IPS-18a (cell line): Measurements from ENCODE around the gene RUNX1.
A peak's percentile ranks its signal among the peaks of the same experiment; 100 is the strongest.

Experiments
- H3K27ac ChIP-seq: one replicate; pipeline ENCODE4 v1.5.1; 2013; ENCODE audit warnings: low read length
- H3K27me3 ChIP-seq: one replicate; pipeline ENCODE4 v1.6.1; 2013; ENCODE audit warnings: mild to moderate bottlenecking, low read length; ENCODE audit not compliant: control insufficient read depth, insufficient read depth
- H3K36me3 ChIP-seq: one replicate; pipeline ENCODE4 v1.6.1; 2013; ENCODE audit warnings: low read depth, low read length; ENCODE audit not compliant: control insufficient read depth
- H3K4me1 ChIP-seq: one replicate; pipeline ENCODE4 v1.6.1; 2013; ENCODE audit warnings: low read depth, low read length; ENCODE audit not compliant: control insufficient read depth
- H3K4me3 ChIP-seq: one replicate; pipeline ENCODE4 v1.5.1; 2013; ENCODE audit warnings: low read length
- H3K9ac ChIP-seq: one replicate; pipeline ENCODE4 v1.6.1; 2013; ENCODE audit warnings: mild to moderate bottlenecking, low read length, moderate library complexity
- H3K9me3 ChIP-seq: one replicate; pipeline ENCODE4 v1.6.1; 2013; ENCODE audit warnings: low read depth, low read length; ENCODE audit not compliant: control insufficient read depth

Gene RUNX1

DNA sequence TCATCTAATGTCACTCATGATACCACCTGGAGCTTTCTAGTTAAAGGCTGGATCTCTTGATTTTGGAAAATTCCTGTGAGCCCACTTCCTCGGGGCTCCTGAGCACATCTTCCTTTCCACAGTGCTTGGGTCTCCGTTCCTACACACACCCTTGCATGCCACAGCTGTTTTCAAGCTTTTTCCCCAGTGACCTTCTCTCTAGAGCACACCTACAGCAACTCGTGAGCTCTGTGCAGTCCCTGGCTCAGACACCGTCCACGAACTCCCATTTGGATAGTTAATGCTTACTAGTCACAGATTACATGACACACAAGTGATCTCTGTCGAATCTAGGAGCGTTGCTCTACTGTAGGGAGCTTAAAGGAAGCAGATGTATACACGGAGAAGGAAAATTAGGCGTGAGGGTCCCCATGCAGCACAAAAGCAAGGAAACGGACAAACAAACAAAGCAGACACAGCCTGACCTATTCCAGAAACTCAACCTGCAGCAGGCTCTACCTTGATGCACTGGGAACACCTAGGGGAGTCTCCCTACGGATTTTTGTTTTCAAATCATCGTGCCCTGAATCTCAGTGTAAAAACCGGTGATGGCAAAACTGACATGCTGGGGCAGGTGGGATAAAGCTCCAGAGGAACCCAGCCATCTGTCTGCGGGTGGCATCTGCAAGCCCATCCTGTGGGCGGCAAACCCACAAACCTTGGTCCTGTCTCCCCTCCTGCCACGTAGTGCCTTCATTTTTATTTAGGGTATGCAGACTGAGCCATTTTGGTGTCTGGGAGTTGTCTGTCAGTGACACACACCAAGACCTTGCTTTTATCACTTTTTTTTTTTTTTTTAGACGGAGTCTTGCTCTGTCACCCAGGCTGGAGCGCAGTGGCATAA lies 177.8 kb downstream of the RUNX1 start:
- H3K9me3 ChIP-seq, result no peaks in the 10 kb centered on the region
- H3K4me3 ChIP-seq, result no peak overlapping the region
- no peak overlapping the region for H3K27ac ChIP-seq
- no peak overlapping the region for H3K9ac ChIP-seq
- H3K4me1 ChIP-seq, result peaks cover 14% of the 10 kb centered on the region
- no peaks in the 10 kb centered on the region for H3K36me3 ChIP-seq
- H3K27me3 ChIP-seq, result peaks cover 37% of the 10 kb centered on the region

DNA sequence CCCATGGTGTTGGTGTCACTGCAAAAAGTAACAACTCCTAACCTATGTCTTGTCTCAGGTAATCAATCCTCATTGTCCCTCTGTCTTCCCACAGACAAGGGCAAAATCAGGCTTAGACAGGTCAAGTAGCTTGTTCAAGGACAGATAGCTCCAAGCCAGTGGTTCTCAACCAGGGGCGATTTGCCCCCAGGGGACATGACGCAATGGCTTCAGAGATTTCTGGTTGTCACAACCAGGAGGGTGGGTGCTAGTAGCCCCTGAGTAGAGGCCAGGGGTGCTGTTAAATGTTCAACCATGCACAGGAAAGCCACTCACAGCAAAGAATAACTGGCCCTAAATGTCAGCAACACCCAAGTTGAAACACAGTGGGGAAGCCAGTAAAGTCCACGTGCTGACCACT lies 178.9 kb downstream of the RUNX1 start:
- H3K4me3 ChIP-seq, result no peak overlapping the region
- H3K27me3 ChIP-seq, result peaks cover 47% of the 10 kb centered on the region
- no peaks in the 10 kb centered on the region for H3K36me3 ChIP-seq
- peaks cover 24% of the 10 kb centered on the region for H3K4me1 ChIP-seq
- no peaks in the 10 kb centered on the region for H3K9me3 ChIP-seq
- H3K9ac ChIP-seq, result no peak overlapping the region
- no peak overlapping the region for H3K27ac ChIP-seq

DNA sequence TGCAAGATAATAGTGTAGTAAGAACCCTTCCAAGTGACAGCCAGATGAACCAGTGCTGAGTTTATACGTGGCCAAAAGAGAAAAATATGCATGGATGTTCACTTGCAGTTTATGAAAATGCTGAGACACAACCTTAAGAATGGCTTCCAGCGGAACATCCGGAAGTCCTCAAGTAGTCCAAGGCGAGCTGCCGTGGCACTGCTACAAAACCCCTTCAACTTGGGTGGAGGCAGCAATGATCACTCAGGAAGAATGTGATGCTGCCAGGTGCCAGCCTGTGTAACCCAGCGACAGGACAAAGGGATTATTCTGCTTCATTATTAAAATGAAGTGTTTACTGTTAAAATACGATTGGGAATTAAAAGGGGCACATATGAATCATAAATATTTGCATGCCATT lies 179.6 kb downstream of the RUNX1 start:
- Histone ChIP-seq H3K9ac (no peak overlapping the region), H3K27ac (no peak overlapping the region), H3K4me1 (peaks cover 26% of the 10 kb centered on the region), H3K36me3 (no peaks in the 10 kb centered on the region), H3K4me3 (no peak overlapping the region), H3K9me3 (no peaks in the 10 kb centered on the region), H3K27me3 (peaks cover 54% of the 10 kb centered on the region)

DNA sequence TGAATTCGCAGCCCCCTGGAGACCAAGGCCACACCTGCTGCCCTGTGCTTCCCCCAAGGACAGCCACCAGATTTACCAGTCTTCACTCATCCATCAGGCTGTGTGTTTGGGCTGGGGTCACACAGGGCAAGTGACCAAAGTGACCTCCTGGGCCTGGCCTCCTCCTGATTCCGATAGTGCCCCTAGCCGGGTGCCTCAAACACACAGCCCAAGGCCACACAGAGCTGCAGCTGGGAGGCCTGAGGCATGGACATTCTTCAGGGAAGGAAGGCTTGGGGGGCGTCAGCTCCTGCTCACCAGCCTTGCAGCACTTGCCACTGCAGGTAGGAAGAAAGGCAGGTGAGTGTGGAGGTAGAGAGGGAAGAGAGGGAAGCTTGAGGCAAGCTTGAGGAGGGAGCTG lies 181.3 kb downstream of the RUNX1 start:
- peaks cover 63% of the 10 kb centered on the region for H3K27me3 ChIP-seq
- H3K27ac ChIP-seq, result no peak overlapping the region
- no peak overlapping the region for H3K9ac ChIP-seq
- H3K4me1 ChIP-seq, result peaks cover 26% of the 10 kb centered on the region
- H3K9me3 ChIP-seq, result no peaks in the 10 kb centered on the region
- no peak overlapping the region for H3K4me3 ChIP-seq
- H3K36me3 ChIP-seq, result no peaks in the 10 kb centered on the region

DNA sequence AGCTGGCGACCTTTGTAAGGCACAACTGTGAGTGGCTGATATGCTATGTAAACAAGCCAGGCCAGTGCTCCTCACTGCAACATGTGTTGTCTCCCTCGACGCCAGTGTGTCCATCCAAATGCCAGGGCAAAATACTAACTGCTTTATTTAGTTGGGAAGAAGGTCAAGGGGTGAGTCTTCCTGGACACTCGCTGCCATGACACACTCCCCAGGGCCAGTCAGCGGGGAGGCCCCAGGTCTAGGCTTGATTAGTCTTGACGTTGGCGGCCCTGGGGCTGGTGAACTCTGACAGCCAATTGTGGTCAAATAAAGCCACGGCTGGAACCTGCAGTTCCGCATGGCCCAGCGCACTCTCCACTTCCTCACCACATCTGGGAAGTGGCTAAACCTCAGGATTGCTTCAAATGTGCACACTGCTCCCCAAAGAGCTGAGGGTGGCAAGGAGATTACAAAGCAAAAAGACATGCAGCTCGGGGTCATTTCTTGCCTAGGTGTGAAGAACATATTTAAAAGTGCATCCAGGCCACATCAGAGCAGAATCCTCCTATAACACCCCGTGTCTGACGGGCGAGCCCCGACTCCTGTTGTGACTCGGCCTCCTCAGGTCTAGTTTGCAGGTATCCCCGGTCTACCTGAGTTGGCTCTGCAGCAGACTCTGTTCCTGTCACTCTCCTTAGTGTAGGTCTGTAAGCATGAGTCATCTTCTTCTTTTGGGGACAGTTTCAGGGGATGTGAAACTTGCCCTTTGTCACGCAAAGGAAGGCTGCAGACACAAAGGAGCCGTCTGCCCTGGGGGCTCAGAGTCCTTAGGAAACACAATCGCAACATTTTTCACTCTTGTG lies 183.5 kb downstream of the RUNX1 start:
- Histone ChIP-seq H3K9me3 (no peaks in the 10 kb centered on the region), H3K4me1 (peaks cover 26% of the 10 kb centered on the region), H3K9ac (no peak overlapping the region), H3K4me3 (peak overlapping the region; percentile 21), H3K27me3 (peaks cover 63% of the 10 kb centered on the region), H3K36me3 (no peaks in the 10 kb centered on the region), H3K27ac (no peak overlapping the region)

GRCh38 chr21:34864370-34865149 lies 184.5 kb downstream of the RUNX1 start:
- Histone ChIP-seq H3K27ac (no peak overlapping the region), H3K4me1 (peaks cover 20% of the 10 kb centered on the region), H3K9me3 (no peaks in the 10 kb centered on the region), H3K9ac (no peak overlapping the region), H3K36me3 (no peaks in the 10 kb centered on the region), H3K27me3 (peaks cover 57% of the 10 kb centered on the region), H3K4me3 (no peak overlapping the region)

GRCh38 chr21:34862951-34863350 lies 186.2 kb downstream of the RUNX1 start:
- no peak overlapping the region for H3K9ac ChIP-seq
- H3K9me3 ChIP-seq, result no peaks in the 10 kb centered on the region
- no peak overlapping the region for H3K4me3 ChIP-seq
- no peak overlapping the region for H3K27ac ChIP-seq
- H3K4me1 ChIP-seq, result peaks cover 19% of the 10 kb centered on the region
- no peaks in the 10 kb centered on the region for H3K36me3 ChIP-seq
- peaks cover 42% of the 10 kb centered on the region for H3K27me3 ChIP-seq

DNA sequence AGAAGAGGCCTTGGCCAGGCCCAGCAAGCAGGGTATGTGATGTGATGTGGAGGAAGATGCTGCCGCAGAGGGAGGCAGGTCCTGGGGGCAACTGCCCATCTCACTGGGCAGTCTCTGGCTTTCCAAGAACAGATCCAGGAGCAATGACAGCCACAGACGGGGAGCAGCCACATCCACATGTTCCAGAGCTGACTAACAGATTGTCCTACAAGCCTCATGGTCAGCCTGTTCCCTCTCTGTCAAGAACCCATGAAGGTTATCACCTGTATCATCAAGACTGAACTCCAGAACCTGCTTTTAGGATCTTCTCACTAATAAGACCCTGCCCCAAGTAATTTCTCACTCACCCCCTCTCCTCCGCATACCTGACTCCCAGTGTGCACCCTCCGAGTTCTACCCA lies 187.8 kb downstream of the RUNX1 start:
- H3K9ac ChIP-seq, result no peak overlapping the region
- H3K36me3 ChIP-seq, result no peaks in the 10 kb centered on the region
- no peaks in the 10 kb centered on the region for H3K9me3 ChIP-seq
- H3K4me1 ChIP-seq, result peaks cover 13% of the 10 kb centered on the region
- peaks cover 26% of the 10 kb centered on the region for H3K27me3 ChIP-seq
- no peak overlapping the region for H3K4me3 ChIP-seq
- no peak overlapping the region for H3K27ac ChIP-seq

- H3K9ac ChIP-seq, result no peak overlapping the region
- no peaks in the 10 kb centered on the region for H3K36me3 ChIP-seq
- H3K9me3 ChIP-seq, result no peaks in the 10 kb centered on the region
- peaks cover 1% of the 10 kb centered on the region for H3K4me1 ChIP-seq
- H3K4me3 ChIP-seq, result no peak overlapping the region
- no peak overlapping the region for H3K27ac ChIP-seq
- peaks cover 15% of the 10 kb centered on the region for H3K27me3 ChIP-seq
Measured at GRCh38 chr21:34859976-34860653, 189.0 kb downstream of the RUNX1 start.

GRCh38 chr21:34858559-34858958 lies 190.5 kb downstream of the RUNX1 start:
- Histone ChIP-seq H3K36me3 (no peaks in the 10 kb centered on the region), H3K4me3 (no peak overlapping the region), H3K9me3 (no peaks in the 10 kb centered on the region), H3K4me1 (no peaks in the 10 kb centered on the region), H3K27ac (no peak overlapping the region), H3K9ac (no peak overlapping the region), H3K27me3 (no peaks in the 10 kb centered on the region)

GRCh38 chr21:34857874-34858273 lies 191.2 kb downstream of the RUNX1 start:
- Histone ChIP-seq H3K4me3 (no peak overlapping the region), H3K9ac (no peak overlapping the region), H3K36me3 (no peaks in the 10 kb centered on the region), H3K27ac (no peak overlapping the region), H3K4me1 (no peaks in the 10 kb centered on the region), H3K27me3 (no peaks in the 10 kb centered on the region), H3K9me3 (no peaks in the 10 kb centered on the region)
